ENCODE results near the gene LRCH3.

GRCh38 chr3:197901626-197902025 lies 110.6 kb downstream of the LRCH3 start:
- TF ChIP-seq, protein P1, sequence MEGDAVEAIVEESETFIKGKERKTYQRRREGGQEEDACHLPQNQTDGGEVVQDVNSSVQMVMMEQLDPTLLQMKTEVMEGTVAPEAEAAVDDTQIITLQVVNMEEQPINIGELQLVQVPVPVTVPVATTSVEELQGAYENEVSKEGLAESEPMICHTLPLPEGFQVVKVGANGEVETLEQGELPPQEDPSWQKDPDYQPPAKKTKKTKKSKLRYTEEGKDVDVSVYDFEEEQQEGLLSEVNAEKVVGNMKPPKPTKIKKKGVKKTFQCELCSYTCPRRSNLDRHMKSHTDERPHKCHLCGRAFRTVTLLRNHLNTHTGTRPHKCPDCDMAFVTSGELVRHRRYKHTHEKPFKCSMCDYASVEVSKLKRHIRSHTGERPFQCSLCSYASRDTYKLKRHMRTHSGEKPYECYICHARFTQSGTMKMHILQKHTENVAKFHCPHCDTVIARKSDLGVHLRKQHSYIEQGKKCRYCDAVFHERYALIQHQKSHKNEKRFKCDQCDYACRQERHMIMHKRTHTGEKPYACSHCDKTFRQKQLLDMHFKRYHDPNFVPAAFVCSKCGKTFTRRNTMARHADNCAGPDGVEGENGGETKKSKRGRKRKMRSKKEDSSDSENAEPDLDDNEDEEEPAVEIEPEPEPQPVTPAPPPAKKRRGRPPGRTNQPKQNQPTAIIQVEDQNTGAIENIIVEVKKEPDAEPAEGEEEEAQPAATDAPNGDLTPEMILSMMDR (IDR thresholded peaks at IDR 0.05; ENCODE audit: low read depth, low read length, poor library complexity, severe bottlenecking): no peak
- no peak for TF ChIP-seq EZH2phosphoT487 (IDR thresholded peaks at IDR 0.05; ENCODE audit: borderline replicate concordance, low read length)
